Thoracic aorta (tissue), 2 donors: ENCODE data around the gene NUMA1. TPM values are rescaled to one million over a fixed set of nuclear protein-coding genes. Genes with fewer than 3 reads are reported as not detected.

Source experiments
- ATAC-seq: fragments of 150-250 bp; one replicate; pipeline ENCODE4 v1.8.0; 2017; ENCODE audit warnings: low read depth; ENCODE audit not compliant: insufficient number of reproducible peaks, low FRiP score
- DNase-seq: peaks from one replicate; pipeline ENCODE4 v3.0.0-alpha.2; 2020; ENCODE audit warnings: low spot score
- H3K27ac ChIP-seq, 2 donors: fragments of 200-600 bp; sonication (generic); 1 replicate in 1 of 2; 2 replicates in 1 of 2; pipeline ENCODE4 v1.5.1; 2016; ENCODE audit warnings: mild to moderate bottlenecking in 2 of 2, moderate library complexity in 2 of 2
- H3K27me3 ChIP-seq: fragments of 200-600 bp; sonication (generic); replicated peaks from 2 replicates; pipeline ENCODE4 v1.6.0; 2016; ENCODE audit warnings: mild to moderate bottlenecking; ENCODE audit not compliant: insufficient read depth
- H3K36me3 ChIP-seq: fragments of 200-600 bp; sonication (generic); one replicate; pipeline ENCODE4 v1.5.1; 2016
- H3K4me1 ChIP-seq, 2 donors: fragments of 200-600 bp; sonication (generic); 1 replicate in 1 of 2; 2 replicates in 1 of 2; pipeline versions ENCODE4 v1.5.1 to v1.6.0; 2016; ENCODE audit warnings: low read depth in 2 of 2, mild to moderate bottlenecking in 1 of 2; ENCODE audit not compliant: control insufficient read depth in 1 of 2
- H3K4me3 ChIP-seq: fragments of 200-600 bp; sonication (generic); 2 replicates; pipeline ENCODE4 v1.5.1; 2016; ENCODE audit warnings: mild to moderate bottlenecking
- H3K9me3 ChIP-seq: fragments of 200-600 bp; sonication (generic); 2 replicates; pipeline ENCODE4 v1.5.1; 2016
- CTCF ChIP-seq: fragments of 200-600 bp; sonication (generic); IDR thresholded peaks from one replicate; pipeline ENCODE4 v1.5.1; 2019; ENCODE audit warnings: antibody characterized with exemption
- total RNA-seq, 2 donors: library from RNA; depleted of rRNA; stranded (reverse); fragments of >200 nt; gene quantifications; one replicate each; pipeline versions ENCODE4 v1.1.0 to v1.2.3, GENCODE V29; 2016

Gene NUMA1
- total RNA-seq, 2 donors from 2014 or later = 282 to 286 TPM

DNA sequence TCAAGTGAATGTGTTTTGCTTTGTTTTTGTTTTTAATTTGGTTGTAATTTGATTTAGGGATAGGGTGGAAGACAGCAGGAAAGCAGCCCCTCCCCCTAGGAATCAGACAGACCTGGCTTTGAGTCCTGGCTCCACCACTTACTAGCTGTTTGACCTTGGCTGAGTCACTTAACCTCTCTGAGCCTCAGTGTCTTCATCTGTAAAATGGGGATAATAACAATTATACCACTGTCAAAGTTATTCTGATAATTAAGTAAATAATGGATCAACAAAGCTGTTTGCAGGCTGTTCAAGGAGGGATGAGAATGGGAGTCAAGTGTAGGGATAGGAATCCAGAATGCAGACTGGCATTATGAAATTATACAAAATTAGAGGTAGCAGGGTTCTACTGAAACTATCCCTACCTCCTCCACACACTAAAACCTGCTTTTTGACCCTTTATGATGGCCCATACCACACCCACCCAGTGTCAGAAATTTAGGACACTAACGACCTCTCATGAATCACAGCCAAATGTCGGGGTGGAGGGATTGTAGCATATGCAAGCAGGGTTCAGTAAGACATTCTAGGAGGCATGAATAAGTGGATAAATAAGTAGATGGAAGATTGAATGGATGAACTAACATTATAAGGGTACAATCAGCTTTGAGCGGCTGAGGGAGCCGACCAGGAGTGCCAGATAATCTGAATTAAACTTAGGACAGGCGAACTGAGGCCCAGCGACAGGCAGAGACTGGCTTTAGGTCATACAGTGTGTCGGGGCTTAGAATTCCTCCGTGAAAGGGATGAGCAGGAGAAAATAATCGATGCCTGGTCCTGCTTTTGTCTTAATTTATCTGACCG, 31.2 kb upstream of the NUMA1 start:
- Histone ChIP-seq H3K4me3 (peak overlapping the region; percentile 89), H3K9me3 (no peaks in the 10 kb centered on the region), H3K4me1 (peaks cover 3 to 16% of the 10 kb centered on the region in 2 donors), H3K27me3 (no peaks in the 10 kb centered on the region), H3K27ac (peak overlapping the region; percentile 87 to 92), H3K36me3 (no peaks in the 10 kb centered on the region)
- DNase-seq (no peak), ATAC-seq (no peak)
- no peak for TF ChIP-seq CTCF

GRCh38 chr11:72105888-72106287, 25.5 kb upstream of the NUMA1 start, which contains the start of gene TOMT:
Gene TOMT (plus strand): TSS chr11:72105924. CDS start chr11:72105952, 28 bp downstream.
- DNase-seq (no peak), ATAC-seq (no peak)
- no peak within 1 kb of the TSS for H3K4me3 ChIP-seq
- H3K27me3 ChIP-seq = no peaks in the 10 kb centered on the region
- no peak for TF ChIP-seq CTCF
- no peak within 1 kb of the TSS for H3K27ac ChIP-seq
- H3K4me1 ChIP-seq = peaks cover 13 to 23% of the 10 kb centered on the region in 2 donors
- no peaks in the 10 kb centered on the region for H3K36me3 ChIP-seq
- H3K9me3 ChIP-seq = no peaks in the 10 kb centered on the region

GRCh38 chr11:72103754-72104167, 23.4 kb upstream of the NUMA1 start:
- Histone ChIP-seq H3K4me3 (peak overlapping the region; percentile 90), H3K27me3 (no peaks in the 10 kb centered on the region), H3K36me3 (peaks cover 3% of the 10 kb centered on the region), H3K9me3 (no peaks in the 10 kb centered on the region), H3K4me1 (peaks cover 17 to 34% of the 10 kb centered on the region in 2 donors), H3K27ac (peak overlapping the region; percentile 90 to 92)
- no peak for DNase-seq
- no peak for ATAC-seq
- no peak for TF ChIP-seq CTCF

- peak within 1 kb of the TSS; percentile 90 for H3K4me3 ChIP-seq
- peaks cover 17 to 34% of the 10 kb centered on the region in 2 donors for H3K4me1 ChIP-seq
- peak; percentile 99 for ATAC-seq
- peaks cover 9% of the 10 kb centered on the region for H3K36me3 ChIP-seq
- DNase-seq = peak; percentile 99
- no peaks in the 10 kb centered on the region for H3K9me3 ChIP-seq
- H3K27me3 ChIP-seq = no peaks in the 10 kb centered on the region
- H3K27ac ChIP-seq = peak within 1 kb of the TSS; percentile 91 to 92
- TF ChIP-seq CTCF = peak; percentile 68
Observed at GRCh38 chr11:72102946-72103753, 22.8 kb upstream of the NUMA1 start, which contains the start of gene LAMTOR1. Gene LAMTOR1 (minus strand): TSS chr11:72103297. CDS start chr11:72103224, 73 bp downstream.

DNA sequence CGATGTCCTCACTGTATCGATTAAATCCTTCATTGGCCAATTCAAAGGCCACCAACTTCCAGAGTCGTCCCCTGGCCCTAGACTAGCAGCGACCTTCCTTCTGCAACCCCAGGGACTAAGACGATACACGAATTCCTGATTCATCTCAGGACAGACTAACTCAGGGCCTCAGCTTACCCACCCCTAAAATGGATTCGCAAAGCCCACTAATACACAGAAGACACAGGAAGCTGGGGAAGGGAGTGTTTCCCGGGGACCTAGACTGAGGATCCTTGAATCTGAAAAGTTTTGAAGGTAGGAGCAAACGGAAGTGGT, 22.2 kb upstream of the NUMA1 start:
- DNase-seq = no peak
- H3K27me3 ChIP-seq = no peaks in the 10 kb centered on the region
- H3K36me3 ChIP-seq = peaks cover 15% of the 10 kb centered on the region
- peaks cover 17 to 34% of the 10 kb centered on the region in 2 donors for H3K4me1 ChIP-seq
- peak overlapping the region; percentile 91 to 92 for H3K27ac ChIP-seq
- no peak for TF ChIP-seq CTCF
- no peaks in the 10 kb centered on the region for H3K9me3 ChIP-seq
- peak overlapping the region; percentile 90 for H3K4me3 ChIP-seq
- no peak for ATAC-seq
